Measurements from ENCODE around the gene CST1.

- TF ChIP-seq, protein P1, sequence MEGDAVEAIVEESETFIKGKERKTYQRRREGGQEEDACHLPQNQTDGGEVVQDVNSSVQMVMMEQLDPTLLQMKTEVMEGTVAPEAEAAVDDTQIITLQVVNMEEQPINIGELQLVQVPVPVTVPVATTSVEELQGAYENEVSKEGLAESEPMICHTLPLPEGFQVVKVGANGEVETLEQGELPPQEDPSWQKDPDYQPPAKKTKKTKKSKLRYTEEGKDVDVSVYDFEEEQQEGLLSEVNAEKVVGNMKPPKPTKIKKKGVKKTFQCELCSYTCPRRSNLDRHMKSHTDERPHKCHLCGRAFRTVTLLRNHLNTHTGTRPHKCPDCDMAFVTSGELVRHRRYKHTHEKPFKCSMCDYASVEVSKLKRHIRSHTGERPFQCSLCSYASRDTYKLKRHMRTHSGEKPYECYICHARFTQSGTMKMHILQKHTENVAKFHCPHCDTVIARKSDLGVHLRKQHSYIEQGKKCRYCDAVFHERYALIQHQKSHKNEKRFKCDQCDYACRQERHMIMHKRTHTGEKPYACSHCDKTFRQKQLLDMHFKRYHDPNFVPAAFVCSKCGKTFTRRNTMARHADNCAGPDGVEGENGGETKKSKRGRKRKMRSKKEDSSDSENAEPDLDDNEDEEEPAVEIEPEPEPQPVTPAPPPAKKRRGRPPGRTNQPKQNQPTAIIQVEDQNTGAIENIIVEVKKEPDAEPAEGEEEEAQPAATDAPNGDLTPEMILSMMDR (IDR thresholded peaks at IDR 0.05): peak; percentile 52
- TF ChIP-seq, protein P2, sequence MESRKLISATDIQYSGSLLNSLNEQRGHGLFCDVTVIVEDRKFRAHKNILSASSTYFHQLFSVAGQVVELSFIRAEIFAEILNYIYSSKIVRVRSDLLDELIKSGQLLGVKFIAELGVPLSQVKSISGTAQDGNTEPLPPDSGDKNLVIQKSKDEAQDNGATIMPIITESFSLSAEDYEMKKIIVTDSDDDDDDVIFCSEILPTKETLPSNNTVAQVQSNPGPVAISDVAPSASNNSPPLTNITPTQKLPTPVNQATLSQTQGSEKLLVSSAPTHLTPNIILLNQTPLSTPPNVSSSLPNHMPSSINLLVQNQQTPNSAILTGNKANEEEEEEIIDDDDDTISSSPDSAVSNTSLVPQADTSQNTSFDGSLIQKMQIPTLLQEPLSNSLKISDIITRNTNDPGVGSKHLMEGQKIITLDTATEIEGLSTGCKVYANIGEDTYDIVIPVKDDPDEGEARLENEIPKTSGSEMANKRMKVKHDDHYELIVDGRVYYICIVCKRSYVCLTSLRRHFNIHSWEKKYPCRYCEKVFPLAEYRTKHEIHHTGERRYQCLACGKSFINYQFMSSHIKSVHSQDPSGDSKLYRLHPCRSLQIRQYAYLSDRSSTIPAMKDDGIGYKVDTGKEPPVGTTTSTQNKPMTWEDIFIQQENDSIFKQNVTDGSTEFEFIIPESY (IDR thresholded peaks at IDR 0.05; ENCODE audit: borderline replicate concordance, low read depth): no peak
- TF ChIP-seq RFX5 (IDR thresholded peaks at IDR 0.05; ENCODE audit: low read length) (no peak), SMC3 (IDR thresholded peaks at IDR 0.05; ENCODE audit: low read depth, low read length) (peak; percentile 35), RCOR1 (IDR thresholded peaks at IDR 0.05; ENCODE audit: low read length) (no peak), SIN3A (IDR thresholded peaks at IDR 0.05; ENCODE audit: borderline replicate concordance, low read depth, low read length) (no peak), YY1 (IDR thresholded peaks at IDR 0.05; ENCODE audit: low read depth) (no peak)
- TF ChIP-seq, protein P3, sequence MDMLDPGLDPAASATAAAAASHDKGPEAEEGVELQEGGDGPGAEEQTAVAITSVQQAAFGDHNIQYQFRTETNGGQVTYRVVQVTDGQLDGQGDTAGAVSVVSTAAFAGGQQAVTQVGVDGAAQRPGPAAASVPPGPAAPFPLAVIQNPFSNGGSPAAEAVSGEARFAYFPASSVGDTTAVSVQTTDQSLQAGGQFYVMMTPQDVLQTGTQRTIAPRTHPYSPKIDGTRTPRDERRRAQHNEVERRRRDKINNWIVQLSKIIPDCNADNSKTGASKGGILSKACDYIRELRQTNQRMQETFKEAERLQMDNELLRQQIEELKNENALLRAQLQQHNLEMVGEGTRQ (IDR thresholded peaks at IDR 0.05; ENCODE audit: borderline replicate concordance, low read depth, low read length): no peak
- TF ChIP-seq, protein P4, sequence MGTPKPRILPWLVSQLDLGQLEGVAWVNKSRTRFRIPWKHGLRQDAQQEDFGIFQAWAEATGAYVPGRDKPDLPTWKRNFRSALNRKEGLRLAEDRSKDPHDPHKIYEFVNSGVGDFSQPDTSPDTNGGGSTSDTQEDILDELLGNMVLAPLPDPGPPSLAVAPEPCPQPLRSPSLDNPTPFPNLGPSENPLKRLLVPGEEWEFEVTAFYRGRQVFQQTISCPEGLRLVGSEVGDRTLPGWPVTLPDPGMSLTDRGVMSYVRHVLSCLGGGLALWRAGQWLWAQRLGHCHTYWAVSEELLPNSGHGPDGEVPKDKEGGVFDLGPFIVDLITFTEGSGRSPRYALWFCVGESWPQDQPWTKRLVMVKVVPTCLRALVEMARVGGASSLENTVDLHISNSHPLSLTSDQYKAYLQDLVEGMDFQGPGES (IDR thresholded peaks at IDR 0.05; ENCODE audit: low read depth, low read length): no peak
Observed at GRCh38 chr20:23782366-23782983, 31.7 kb upstream of the CST1 start.

Data from SK-N-SH (cell line).